Peyer's patch (tissue), 4 donors: ENCODE data around the gene EPB41L4A. TPM values are rescaled to one million over a fixed set of nuclear protein-coding genes. Genes with fewer than 3 reads are reported as not detected.

Source experiments
- DNase-seq, 3 donors: peaks; one replicate each; pipeline ENCODE4 v3.0.0-alpha.2; 2017 to 2019
- H3K27ac ChIP-seq, 4 donors: fragments of 200-600 bp; sonication (generic); one replicate each; pipeline ENCODE4 v1.5.1; 2016 to 2019
- H3K27me3 ChIP-seq, 2 donors: fragments of 200-600 bp; sonication (generic); one replicate each; pipeline ENCODE4 v1.5.1; 2019
- H3K36me3 ChIP-seq, 3 donors: fragments of 200-600 bp; sonication (generic); one replicate each; pipeline ENCODE4 v1.5.1; 2016 to 2019
- H3K4me1 ChIP-seq, 4 donors: fragments of 200-600 bp; sonication (generic); one replicate each; pipeline ENCODE4 v1.5.1; 2016 to 2019
- H3K4me3 ChIP-seq, 4 donors: fragments of 200-600 bp; sonication (generic); 1 replicate in 3 of 4; 2 replicates in 1 of 4; pipeline ENCODE4 v1.5.1; 2016 to 2019; ENCODE audit warnings: mild to moderate bottlenecking in 1 of 4
- H3K9me3 ChIP-seq, 4 donors: fragments of 200-600 bp; sonication (generic); one replicate each; pipeline ENCODE4 v1.5.1; 2016 to 2019; ENCODE audit warnings: mild to moderate bottlenecking in 1 of 4
- POLR2A ChIP-seq, 2 donors: fragments of 450-650 bp; IDR thresholded peaks; one replicate each; pipeline ENCODE4 v1.5.1; 2017; ENCODE audit warnings: antibody characterized with exemption in 2 of 2, mild to moderate bottlenecking in 2 of 2, moderate library complexity in 2 of 2
- total RNA-seq, 4 donors: library from RNA; depleted of rRNA; stranded (reverse); fragments of >200 nt; gene quantifications; one replicate each; pipeline ENCODE4 v1.1.0, GENCODE V29; 2016
- TF ChIP-seq, protein P1 (sequence below), 6 experiments: fragments of 450-650 bp in 4 of 6; fragments of 200-600 bp in 2 of 6; sonication (generic) in 1 of 6; IDR thresholded peaks; one replicate each; pipeline ENCODE4 v1.5.1; 2017 to 2019; ENCODE audit warnings: antibody characterized with exemption in 6 of 6, mild to moderate bottlenecking in 3 of 6, moderate library complexity in 1 of 6

Gene EPB41L4A
- total RNA-seq, 4 donors from 2014 or later = 3.3 to 28.9 (median 9.0) TPM

DNA sequence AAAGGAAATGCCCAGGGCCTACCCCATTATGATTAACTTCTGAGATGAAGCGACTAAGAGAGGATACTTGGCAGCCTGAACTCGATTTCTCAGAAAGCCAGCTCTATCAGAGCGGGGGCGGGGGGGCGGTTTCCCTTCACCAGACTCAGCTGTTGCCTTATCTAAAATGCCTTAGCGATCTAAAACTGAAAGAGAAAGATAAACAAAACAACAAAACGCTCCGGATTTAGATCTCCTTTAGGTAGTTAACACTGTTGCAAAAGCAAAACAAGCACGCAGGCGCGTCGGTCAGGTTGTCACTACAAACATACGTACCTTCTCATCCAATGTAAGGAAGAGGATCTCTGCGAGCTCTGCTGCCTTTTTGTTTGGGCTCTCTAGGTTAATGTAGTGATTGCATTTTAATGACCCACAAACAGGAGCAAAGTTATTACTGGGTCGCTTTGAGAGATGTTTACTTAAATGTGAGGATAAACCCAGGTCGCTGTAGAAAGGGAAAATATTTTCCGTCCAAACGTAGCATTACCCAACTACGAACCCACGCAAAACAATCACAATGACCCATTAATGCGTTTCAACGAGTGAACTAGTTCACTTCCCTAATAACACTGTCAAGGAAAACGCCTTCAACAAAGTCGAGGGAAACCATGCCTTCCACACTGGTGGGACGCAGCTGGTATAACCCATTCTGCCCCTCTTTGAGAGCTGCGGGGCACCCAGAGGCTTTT is 982 bp downstream of the EPB41L4A start:
- Histone ChIP-seq H3K36me3 (no peaks in the 10 kb centered on the region), H3K4me1 (peaks cover 0 to 6% (median 0%) of the 10 kb centered on the region in 4 donors), H3K4me3 (peak overlapping the region; percentile 57 to 92 (median 66)), H3K27ac (peak overlapping the region in 3 of 4 donors; percentile 61 to 72 (median 67)), H3K9me3 (no peaks in the 10 kb centered on the region), H3K27me3 (no peaks in the 10 kb centered on the region)
- peak; percentile 26 to 61 (median 52) for DNase-seq
- TF ChIP-seq POLR2A (IDR thresholded peaks at IDR 0.05) = no peak
- TF ChIP-seq, protein P1, sequence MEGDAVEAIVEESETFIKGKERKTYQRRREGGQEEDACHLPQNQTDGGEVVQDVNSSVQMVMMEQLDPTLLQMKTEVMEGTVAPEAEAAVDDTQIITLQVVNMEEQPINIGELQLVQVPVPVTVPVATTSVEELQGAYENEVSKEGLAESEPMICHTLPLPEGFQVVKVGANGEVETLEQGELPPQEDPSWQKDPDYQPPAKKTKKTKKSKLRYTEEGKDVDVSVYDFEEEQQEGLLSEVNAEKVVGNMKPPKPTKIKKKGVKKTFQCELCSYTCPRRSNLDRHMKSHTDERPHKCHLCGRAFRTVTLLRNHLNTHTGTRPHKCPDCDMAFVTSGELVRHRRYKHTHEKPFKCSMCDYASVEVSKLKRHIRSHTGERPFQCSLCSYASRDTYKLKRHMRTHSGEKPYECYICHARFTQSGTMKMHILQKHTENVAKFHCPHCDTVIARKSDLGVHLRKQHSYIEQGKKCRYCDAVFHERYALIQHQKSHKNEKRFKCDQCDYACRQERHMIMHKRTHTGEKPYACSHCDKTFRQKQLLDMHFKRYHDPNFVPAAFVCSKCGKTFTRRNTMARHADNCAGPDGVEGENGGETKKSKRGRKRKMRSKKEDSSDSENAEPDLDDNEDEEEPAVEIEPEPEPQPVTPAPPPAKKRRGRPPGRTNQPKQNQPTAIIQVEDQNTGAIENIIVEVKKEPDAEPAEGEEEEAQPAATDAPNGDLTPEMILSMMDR (IDR thresholded peaks at IDR 0.05) = no peak

DNA sequence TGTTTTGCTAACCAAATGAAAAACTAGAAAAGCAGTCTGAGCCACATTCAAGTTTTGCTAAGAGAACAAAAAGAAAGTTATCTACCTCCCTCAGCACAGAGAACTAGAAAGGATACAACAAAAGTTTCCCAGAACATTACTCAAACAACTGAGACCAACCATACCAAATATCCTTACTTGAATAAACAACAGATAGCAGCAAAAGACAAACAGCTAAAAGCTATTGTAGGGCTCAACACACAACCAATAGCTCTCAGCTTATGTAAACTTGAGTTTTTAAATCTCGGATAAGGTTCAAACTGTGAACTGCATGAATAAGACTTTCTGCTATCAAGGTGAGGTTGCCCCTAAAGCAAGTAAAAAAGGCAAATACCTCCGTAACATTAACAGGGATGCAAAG is 3.5 kb downstream of the EPB41L4A start:
- Histone ChIP-seq H3K9me3 (no peaks in the 10 kb centered on the region), H3K36me3 (no peaks in the 10 kb centered on the region), H3K4me1 (peaks cover 0 to 6% (median 0%) of the 10 kb centered on the region in 4 donors), H3K4me3 (no peak overlapping the region), H3K27me3 (no peaks in the 10 kb centered on the region), H3K27ac (no peak overlapping the region)
- TF ChIP-seq, protein P1 (IDR thresholded peaks at IDR 0.05) = no peak
- no peak for TF ChIP-seq POLR2A (IDR thresholded peaks at IDR 0.05)
- no peak for DNase-seq

DNA sequence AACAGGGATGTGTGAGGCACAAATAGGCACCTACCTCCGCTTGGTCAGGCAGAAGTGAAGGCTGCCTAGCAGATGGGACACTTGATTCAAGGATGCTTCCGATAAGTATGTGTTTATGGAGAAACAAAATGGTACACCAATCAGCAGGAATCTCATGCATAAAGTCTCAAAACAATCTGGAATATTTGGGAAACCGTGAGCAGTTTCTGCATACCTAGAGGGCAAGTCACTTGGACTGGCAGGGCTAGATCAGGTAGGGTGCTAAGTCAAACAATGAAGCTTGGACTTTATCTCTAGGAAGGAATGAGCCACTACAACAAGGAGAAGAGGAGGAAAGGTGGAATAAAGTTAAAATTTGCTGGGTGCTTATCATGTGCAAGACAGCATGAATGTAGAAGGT is 5.5 kb downstream of the EPB41L4A start:
- H3K36me3 ChIP-seq = no peaks in the 10 kb centered on the region
- no peak for DNase-seq
- no peak overlapping the region for H3K4me3 ChIP-seq
- H3K27me3 ChIP-seq = no peaks in the 10 kb centered on the region
- no peaks in the 10 kb centered on the region for H3K9me3 ChIP-seq
- H3K27ac ChIP-seq = no peak overlapping the region
- no peaks in the 10 kb centered on the region for H3K4me1 ChIP-seq
- no peak for TF ChIP-seq POLR2A (IDR thresholded peaks at IDR 0.05)
- TF ChIP-seq, protein P1 (IDR thresholded peaks at IDR 0.05) = no peak

DNA sequence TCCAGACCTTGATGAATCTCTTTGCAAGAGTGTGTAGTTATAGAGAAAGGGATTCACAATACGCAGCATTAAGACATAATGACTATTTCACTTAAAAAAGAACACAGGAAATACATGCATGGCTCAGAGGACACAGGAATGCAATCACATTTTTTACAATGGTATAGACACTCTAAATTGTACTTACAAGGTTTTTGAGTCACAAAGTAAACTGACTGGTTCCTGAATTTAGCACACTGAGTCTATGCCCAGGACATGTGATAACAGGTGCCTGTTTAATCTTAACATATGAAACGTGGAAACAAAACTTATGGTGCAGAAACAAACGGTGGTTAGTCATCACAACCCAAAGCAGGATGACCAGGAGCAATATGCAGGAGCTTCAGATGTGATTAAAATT is 6.7 kb downstream of the EPB41L4A start:
- H3K36me3 ChIP-seq = no peaks in the 10 kb centered on the region
- no peak for DNase-seq

DNA sequence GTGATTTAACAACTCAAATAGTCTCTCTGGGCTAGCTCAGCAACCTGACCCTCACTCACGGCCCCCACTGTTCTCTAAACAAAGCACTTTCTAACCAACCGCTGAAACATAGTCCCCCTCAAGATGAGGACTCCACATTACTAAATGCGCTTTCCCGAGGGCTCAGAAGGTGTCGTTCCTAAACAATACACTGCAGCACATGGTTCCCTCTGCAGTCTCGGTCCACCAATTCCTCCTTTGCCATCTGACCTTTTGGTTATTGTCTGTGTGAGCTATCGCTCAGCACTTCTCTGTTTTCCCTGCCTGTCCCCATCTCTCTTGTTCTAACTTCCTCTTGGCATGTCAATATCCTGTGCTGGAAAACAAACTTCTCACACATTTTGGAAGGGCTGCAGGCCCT is 7.2 kb downstream of the EPB41L4A start:
- DNase-seq = no peak
- TF ChIP-seq POLR2A (IDR thresholded peaks at IDR 0.05) = no peak
- TF ChIP-seq, protein P1 (IDR thresholded peaks at IDR 0.05) = no peak
- H3K4me1 ChIP-seq = no peaks in the 10 kb centered on the region

More for the DNA sequence above, 6.7 kb downstream of the EPB41L4A start:
- Histone ChIP-seq H3K27me3 (no peaks in the 10 kb centered on the region), H3K4me3 (no peak overlapping the region), H3K27ac (no peak overlapping the region), H3K4me1 (no peaks in the 10 kb centered on the region), H3K9me3 (no peaks in the 10 kb centered on the region)
- TF ChIP-seq POLR2A (IDR thresholded peaks at IDR 0.05) = no peak
- TF ChIP-seq, protein P1 (IDR thresholded peaks at IDR 0.05) = no peak

More for the DNA sequence above, 7.2 kb downstream of the EPB41L4A start:
- H3K9me3 ChIP-seq = no peaks in the 10 kb centered on the region
- no peak overlapping the region for H3K27ac ChIP-seq
- H3K4me3 ChIP-seq = no peak overlapping the region
- H3K27me3 ChIP-seq = no peaks in the 10 kb centered on the region
- no peaks in the 10 kb centered on the region for H3K36me3 ChIP-seq
